ENCODE results near the gene HSF5. TPM values are rescaled to one million over a fixed set of nuclear protein-coding genes. Genes with fewer than 3 reads are reported as not detected.

HSF5 gene, protein sequence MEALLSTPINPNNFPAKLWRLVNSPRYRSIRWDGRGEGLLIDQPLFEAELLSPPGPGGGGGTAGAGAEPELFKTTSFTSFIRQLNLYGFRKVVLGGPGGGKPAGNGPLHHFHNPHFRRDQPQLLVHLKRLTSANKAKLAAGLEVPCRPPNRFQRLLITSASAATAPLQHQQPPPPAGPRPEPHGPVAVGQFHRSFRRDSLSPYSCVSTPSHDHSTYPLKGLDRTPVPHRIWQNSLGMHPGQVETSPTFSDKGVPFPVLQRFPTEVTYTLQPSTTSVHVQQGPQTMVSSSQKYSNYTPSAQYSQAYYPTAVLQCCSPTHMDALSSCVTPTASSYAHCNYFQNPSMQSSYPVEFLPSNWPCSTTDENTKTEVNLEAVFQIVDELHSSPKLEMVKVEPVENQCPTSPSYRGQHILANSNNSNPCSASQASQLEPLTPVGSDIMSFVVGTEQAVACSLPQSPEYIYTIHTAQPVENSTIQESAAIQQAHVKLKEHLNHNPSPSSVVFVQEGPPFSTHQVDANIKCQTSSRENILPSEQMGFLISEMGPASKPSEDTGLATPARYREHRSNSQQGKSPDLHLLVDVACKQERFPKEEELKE
- polyA plus RNA-seq (ENCODE audit: insufficient read length in 3 of 3), result under 1 TPM; 0.28 to 0.53 (median 0.51) TPM

DNA sequence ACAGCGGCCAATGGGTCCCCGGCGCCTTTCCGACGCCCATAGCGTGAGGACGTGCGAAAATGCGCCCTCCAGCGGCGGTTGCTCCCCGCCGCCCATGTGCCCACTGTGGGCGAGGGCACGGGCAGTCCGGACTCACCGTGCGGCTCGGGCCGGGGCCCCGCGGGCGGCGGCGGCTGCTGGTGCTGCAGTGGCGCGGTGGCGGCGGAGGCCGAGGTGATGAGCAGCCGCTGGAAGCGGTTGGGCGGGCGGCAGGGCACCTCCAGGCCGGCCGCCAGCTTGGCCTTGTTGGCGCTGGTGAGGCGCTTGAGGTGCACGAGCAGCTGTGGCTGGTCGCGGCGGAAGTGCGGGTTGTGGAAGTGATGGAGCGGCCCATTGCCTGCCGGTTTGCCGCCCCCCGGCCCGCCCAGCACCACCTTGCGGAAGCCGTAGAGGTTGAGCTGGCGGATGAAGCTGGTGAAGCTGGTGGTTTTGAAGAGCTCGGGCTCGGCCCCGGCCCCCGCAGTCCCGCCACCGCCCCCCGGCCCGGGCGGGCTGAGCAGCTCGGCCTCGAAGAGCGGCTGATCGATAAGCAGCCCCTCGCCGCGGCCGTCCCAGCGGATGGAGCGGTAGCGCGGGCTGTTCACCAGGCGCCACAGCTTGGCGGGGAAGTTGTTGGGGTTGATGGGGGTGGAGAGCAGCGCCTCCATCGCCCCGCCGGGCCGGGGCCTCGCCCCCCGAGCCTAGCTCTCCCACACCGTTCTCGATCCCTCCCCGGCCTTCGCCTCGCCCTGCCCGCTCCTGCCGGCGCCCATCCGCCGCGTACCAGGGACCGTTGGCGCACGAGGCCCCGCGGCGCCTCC, at the start of gene HSF5:
Gene HSF5, minus strand, starts transcription at position 820 of the 839 bp plus-strand sequence. Its CDS starts 134 bp downstream, at position 686.
- DNase-seq (ENCODE audit: low read depth in 3 of 3, low spot score in 2 of 3), result peak in 2 of 3 donors; percentile 7 to 18

DNA sequence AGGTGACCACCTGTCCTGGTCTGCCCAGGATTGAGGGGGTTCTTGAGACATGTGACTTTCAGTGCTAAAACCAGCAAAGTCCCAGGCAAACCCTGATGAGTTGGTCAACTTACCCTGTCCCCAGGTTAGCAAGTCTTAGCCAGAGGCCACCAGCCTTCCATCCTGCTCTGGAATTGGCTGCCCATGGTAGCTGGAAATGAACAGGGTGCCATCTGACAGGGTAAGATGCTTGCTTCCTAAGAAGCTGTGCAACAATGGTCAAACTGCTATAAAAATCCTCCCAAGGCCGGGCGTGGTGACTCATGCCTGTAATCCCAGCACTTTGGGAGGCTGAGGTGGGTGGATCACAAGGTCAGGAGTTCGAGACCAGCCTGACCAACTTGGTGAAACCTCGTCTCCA, 49.1 kb upstream of the HSF5 start:
- DNase-seq (ENCODE audit: low read depth in 3 of 3, low spot score in 2 of 3), result no peak

DNA sequence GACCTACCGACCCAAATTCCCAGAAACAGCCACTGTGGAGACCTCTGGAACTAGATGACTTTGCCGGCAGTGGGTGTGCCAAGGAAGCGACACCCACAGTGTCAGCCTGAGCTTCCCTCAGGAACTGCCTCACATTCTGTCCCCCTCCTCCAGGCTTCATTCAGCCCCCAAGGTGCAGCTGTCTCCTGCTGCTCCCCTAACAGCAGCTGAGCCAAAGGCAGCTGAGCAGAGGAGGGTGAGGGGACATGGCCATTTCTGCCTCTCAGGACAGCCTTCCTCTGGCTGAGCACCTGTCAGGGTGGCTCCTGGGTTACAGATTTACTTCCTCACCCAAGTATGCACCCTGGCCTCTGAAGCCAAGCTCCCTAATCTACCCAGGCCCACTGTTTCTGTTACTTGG, 48.3 kb upstream of the HSF5 start:
- no peak for DNase-seq (ENCODE audit: low read depth in 3 of 3, low spot score in 2 of 3)

DNA sequence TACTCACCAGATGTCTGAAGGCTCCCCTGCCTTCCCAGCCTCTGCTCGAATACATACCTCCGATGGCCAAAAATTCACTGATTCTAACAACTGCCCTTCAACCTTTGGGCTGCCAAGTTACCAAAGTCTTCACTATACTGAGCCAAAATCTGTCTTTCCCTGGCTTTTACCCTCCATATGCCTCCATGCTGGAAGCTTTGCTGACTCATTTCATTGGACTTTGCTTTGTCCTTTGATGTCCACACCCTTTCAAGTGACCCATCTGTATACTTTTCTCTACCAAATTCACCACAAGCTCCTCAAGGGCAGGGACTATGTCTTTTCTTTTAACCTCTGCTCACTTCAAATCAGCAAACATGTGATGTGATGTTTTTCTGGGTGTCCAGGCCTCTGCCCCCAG, 47.2 kb upstream of the HSF5 start:
- DNase-seq (ENCODE audit: low read depth in 3 of 3, low spot score in 2 of 3), result no peak

DNA sequence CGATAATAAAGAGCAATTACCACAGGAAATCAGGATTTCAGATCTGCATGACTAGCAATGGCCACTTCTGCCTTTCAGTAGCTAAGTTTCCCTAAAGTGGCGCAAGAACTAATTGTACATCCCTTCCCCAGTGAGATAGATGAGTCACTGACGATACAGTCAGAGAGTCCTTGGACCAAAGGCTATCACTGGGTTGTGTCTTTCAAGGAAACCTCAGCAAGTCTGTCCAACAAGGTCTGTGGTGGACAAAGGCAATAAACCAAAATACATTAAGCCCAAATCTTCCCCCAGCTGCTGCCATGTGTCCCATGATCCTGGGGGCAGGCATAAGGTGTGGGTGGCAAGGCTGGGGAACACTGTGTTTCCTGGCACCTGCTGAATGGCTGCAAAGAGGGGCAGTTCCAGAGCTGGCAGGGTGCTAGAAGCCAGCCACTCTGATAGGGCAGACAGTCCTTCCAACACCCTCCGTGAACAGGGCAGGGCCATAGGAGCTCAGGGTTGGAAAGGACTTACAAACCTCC, 46.8 kb upstream of the HSF5 start:
- DNase-seq (ENCODE audit: low read depth in 3 of 3, low spot score in 2 of 3), result no peak

DNA sequence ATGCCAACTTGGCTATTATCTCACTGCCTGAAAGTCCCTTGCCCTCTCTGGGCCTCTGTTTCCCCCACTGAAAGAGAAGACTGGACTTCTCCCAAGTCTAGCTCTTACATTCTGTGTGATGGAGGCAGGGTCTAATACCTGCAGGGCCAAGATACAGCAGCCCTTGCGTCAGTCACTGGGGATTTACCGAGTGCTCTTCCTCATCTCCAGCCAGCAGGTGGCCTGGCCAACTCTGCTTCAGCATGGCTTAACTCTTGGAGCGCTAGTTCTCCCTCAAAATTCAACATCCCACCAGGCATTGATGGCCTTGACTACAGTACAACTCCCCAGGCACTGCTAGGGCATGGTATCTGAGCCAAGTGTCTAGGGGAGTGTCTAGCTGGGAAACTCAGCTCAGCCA, 46.1 kb upstream of the HSF5 start:
- no peak for DNase-seq (ENCODE audit: low read depth in 3 of 3, low spot score in 2 of 3)

DNA sequence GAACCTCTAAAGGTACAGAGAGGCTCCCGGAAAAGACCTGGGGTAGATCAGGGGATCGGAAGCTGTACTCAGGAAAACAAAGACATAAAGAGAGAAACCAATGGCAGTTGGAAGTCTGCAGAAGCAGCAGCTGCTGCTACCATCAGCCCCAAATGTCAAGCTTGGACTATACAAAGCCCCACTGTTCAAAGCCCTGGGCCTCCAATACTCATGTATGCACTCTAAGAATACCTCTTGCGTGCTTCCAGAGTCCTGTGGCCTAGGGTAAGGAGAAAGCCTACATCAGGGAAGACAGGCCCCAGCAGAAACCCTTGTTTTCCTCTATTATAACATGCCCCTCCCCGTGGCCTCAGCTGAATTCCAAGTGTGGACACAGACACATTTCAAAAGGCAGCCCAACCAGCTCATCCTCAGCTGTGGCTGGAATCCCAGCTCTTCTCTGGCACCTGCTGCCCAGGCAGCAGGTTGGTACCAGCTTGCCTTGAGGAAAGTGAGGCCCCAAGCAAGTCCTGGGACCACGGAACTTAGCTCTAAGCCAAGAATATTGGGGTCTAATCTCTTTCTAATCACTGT, 45.5 kb upstream of the HSF5 start:
- no peak for DNase-seq (ENCODE audit: low read depth in 3 of 3, low spot score in 2 of 3)

DNA sequence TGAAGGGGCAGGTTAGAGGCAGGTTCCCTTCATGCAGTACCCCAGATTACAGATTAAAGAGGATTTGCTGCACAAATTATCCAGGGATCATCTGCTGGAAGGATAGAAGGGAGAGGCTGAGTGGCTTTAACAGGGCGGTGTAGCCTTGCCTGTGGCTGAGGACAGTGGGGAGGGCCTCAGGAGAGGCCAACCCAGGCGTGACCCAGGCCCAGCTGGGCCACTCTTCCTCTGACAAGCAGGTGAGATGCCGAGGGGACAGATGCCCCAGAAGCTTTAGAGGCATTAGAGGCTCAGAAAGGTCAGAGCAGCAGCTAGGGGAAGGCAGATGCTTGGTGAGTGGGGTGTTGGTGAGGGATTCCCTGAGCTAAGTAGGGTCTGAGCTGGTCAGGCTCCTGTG, 44.3 kb upstream of the HSF5 start:
- DNase-seq (ENCODE audit: low read depth in 3 of 3, low spot score in 2 of 3), result no peak

DNA sequence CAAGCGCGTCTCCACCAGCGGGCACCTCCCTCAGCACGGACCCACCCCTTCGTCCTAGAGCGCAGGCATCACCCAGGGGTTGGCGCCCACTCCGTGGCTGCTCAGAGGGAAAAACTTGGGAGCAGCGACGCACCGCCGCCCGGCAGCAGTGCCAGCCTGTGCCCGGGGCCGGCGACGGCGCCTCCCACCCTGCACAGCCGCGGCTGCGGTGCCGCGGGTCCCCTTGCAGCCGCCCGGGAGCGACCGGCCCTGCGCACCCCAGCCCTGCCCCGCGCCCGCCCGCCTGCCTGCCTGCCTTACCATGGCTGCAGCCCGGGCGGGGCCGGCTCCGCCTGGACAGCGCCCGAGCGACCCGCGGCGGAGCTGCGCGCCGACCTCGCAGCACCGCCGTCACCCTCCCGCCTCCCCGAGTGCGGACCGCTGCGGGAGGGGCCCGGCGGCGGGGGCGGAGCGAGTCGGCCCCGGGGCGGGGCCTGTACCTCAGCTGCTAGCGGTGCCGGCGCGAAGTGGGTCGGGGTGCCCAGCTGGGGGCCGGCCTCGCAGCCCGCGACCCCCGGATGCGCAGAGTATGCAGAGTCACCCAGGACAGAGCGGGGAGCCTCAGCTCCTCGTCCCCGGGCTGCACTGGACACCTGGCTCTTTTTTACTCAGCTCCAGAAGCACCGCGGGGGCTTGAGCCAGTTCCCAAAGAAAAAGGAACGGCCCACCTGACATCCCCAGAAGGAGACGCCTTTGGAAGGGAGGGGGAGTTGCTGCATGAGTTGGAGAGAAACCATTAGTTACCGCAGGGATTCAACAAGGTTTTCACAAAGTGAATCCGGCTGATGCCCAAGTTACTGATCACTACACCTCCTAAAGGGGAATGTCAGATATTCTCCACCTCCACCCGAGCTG, 43.7 kb upstream of the HSF5 start:
- DNase-seq (ENCODE audit: low read depth in 3 of 3, low spot score in 2 of 3), result no peak

DNA sequence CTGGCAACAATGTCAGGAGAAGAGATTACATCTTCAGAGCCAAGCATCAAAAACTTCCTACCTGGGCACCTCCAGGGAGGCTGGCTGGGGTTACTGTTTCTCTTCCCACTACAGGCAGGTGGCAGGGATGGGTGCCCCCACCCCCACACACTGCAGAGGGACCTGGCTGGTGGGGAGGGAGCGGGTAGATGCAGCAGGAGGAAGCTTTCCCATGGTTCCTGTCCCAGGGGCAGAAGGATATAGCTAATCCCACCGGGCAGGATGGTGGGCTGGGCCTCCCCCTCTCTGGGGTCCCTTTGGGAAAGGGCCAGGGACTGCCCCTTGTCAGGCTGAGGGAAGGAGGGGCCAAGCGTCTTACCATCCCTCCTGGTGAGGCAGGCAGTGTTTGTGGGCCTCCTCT, 42.9 kb upstream of the HSF5 start:
- no peak for DNase-seq (ENCODE audit: low read depth in 3 of 3, low spot score in 2 of 3)

DNA sequence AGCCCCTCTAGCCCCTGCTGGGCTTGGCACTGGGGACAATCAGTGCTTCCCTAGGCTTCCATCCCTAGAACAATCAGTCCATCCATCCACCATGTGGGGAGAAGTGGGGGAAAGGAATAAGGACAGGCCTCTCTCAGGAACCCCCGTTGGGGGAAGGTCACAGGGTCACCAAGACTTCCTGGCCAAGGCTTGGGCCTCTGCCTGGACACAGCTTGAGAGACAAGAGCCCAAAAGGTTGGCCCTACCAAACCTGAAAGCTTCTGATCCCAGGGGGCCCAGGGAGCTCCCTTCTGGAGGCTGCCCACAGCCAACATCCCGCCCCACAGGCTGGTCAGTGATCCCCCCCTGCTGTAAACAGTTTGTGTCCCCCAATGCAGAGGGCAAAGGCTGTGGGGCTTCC, 42.4 kb upstream of the HSF5 start:
- DNase-seq (ENCODE audit: low read depth in 3 of 3, low spot score in 2 of 3), result no peak

DNA sequence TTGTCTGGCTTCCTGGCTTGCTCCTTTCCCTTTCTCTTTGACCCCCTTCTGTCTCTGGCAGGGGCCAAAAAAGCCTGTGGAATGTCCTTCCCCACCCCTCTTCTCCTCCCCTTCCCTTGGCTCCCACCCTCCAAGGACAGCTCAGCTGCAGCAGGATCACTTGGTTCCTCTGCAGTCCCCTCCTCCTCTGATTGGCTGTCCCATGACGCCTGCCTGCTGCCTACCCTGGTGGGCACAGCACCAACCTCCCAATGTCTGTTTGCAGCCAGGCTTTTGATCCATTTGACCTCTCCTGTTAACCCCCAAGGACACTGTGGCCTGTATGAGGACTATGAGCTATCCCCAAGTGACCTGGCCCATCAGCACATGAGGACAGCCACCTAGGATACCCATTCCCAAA, 41.1 kb upstream of the HSF5 start:
- no peak for DNase-seq (ENCODE audit: low read depth in 3 of 3, low spot score in 2 of 3)

DNA sequence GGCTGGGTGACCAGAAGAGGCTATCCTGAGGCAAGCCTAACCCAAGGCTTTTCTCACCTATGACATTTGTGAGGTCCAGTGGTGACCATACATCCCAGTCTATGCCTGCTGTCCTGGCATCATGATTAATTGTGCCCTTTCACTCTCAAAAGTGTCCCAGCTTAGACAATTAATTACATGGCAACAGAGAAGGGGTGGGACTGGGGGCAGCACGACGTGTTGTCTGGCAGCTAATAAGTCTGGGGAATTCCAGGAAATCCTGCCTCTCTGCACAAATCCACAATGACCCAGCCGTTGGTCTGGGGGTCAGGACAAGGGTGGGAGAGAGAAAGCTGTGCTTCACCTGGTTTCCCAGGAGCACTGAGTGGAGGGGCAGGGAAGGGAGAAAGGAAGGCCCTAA, 40.2 kb upstream of the HSF5 start:
- DNase-seq (ENCODE audit: low read depth in 3 of 3, low spot score in 2 of 3), result no peak

DNA sequence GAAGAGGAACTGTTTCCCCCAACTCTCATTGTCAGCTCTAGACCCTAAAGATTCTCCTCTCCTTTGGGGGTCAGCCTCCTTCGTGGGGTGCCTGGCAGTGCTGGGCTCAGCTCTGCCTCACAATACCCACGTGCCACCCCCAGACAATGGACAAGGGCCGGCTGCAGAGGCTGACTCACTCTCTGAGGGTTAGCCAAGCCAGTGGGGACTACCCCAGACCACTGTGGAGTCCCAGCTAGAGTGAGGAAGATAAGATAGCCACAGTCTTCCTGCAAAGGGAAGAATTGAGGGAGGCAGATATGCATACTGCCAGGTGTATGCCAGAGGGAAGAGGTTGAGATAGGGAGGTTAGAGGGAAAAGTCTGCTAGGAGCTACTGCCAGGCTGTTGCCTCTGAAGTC, 39.7 kb upstream of the HSF5 start:
- no peak for DNase-seq (ENCODE audit: low read depth in 3 of 3, low spot score in 2 of 3)

DNA sequence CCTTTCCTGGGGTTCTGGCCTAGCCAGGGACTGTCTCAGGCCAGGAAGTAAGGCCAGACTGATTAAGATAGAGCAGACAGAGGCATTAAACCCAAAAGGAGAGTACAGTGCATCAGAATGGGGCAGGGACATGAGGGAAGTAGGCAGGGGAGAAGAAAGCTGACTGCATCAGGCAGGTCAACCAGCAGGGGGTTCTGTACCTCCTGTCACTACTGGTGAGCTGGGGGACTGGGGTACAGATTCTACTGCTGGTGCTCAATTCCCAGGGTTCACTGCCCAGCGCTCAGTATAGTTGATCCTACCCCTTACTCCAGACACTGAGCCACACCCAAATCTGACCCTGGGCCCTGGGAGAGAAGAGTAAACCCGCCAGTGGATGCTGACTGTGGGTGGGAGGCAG, 39.1 kb upstream of the HSF5 start:
- DNase-seq (ENCODE audit: low read depth in 3 of 3, low spot score in 2 of 3), result no peak

DNA sequence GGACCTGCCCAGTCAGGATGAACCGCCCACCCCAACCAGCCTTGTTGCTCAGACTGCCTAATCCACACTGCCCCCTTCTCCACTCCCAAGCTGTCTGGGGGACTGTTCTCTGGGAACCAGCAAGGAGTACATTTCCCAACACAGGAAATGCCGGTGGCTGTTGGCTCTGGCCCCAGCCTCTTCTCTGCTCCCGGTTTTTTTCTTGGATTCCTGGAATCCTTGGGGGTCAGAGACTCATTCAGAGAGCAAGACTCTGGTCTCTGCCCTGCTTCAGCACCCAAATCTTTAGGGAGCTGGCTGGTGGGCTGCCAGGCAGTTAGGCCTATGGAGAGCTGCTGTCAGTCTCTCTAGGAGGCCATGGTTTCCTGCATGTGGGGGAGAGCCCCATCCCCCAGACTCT, 37.0 kb upstream of the HSF5 start:
- DNase-seq (ENCODE audit: low read depth in 3 of 3, low spot score in 2 of 3), result no peak

DNA sequence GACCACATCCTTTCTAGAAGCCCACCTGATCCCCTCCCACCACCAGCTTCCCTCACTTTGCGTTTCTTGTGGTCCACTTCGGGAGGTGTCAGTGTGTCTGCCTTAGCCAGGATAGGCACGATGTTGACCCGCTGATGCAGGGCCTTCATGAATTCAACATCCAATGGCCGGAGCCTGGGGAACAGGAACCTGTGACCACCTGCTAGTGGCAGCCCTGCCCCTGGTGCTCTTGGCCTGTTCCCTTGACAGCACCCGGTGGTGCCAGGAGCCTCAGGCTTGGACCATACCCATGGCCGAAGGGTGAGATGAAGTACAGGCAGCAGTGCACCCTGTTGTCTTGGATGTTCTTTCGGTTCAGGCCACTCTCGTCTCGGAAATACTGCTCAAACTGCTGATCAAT, 33.5 kb upstream of the HSF5 start:
- DNase-seq (ENCODE audit: low read depth in 3 of 3, low spot score in 2 of 3), result no peak

DNA sequence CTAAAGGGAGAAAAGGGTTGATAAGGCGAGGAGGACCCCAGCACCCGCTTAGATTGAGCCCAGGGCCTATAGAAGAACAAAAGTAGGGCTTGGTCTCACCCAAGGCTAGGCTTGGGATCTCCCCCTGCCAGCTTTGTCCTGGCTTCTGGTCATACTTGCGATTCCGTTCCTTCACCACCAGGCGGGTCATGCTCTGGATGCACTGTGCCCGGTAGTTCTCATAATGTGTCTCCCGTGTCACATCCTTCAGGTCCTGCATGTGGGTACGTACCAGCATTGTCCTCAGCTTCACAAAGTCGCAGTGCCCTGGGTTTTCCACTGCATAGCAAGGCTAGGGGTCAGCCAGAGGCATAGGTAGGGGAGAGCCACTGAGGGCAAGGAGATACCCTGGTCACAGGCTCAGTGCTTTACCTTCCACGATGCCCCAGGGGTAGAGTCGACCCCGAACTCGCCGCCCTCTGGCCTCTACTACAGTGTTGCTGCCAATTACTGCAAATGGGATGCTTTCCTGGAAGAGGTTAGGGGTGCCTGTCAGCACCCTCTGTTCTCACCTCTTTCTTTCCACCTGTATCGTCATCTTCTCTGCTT, 32.7 kb upstream of the HSF5 start:
- DNase-seq (ENCODE audit: low read depth in 3 of 3, low spot score in 2 of 3), result no peak

DNA sequence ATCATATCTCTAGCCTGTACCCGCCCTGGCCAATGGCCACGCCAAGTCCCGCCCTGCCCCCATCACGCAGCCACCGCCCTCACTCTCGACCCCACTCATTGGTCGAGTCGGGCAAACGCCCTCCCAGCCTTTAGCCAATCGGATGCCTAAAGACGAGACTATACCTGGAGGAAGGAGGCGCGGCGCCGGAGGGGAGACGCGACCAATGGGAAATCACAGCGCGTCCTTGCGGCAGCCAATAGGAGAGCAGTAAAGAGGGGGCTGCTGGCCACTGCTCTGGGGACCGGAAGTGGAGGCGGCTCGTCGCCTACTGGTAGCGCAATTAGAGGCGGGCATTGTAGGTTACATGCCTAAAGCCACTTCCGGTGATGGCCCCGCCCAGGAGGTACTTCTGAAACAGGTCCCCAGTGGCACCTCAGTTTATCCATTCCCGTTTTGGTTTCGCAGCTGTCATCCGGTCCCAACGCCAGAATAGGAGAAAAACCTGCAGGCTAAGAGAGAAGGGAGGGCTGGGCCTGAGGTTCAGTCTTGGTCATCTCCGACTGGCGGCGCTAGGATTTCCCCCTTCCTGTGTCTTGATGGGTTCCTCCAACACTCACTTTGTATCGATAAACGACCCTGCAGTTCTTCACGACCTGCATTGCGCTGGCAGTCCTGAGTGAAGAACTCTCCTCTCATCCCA, 29.9 kb upstream of the HSF5 start:
- DNase-seq (ENCODE audit: low read depth in 3 of 3, low spot score in 2 of 3), result peak; percentile 96 to 99 (median 99)

Data from right renal cortex interstitium (tissue), 3 donors.